Esophagus squamous epithelium (tissue), 5 donors: ENCODE results near the gene CLTA. TPM values are rescaled to one million over a fixed set of nuclear protein-coding genes. Genes with fewer than 3 reads are reported as not detected.

Experiments
- DNase-seq: peaks from one replicate; lab custom pipeline; 2025; lab: John Stamatoyannopoulos, UW
- H3K27ac ChIP-seq, 4 donors: fragments of 200-600 bp; sonication (generic); one replicate each; pipeline ENCODE4 v1.5.1; 2016 to 2019; ENCODE audit warnings: mild to moderate bottlenecking in 1 of 4
- H3K27me3 ChIP-seq, 4 donors: fragments of 200-600 bp; sonication (generic); 1 replicate in 3 of 4; 2 replicates in 1 of 4; pipeline versions ENCODE4 v1.5.1 to v1.6.0; 2017 to 2021; ENCODE audit warnings: antibody characterized with exemption in 1 of 4
- H3K36me3 ChIP-seq, 3 donors: fragments of 200-600 bp; sonication (generic); one replicate each; pipeline ENCODE4 v1.5.1; 2016 to 2019
- H3K4me1 ChIP-seq, 3 donors: fragments of 200-600 bp; sonication (generic); one replicate each; pipeline ENCODE4 v1.5.1; 2017 to 2019
- H3K4me3 ChIP-seq, 4 donors: fragments of 200-600 bp; sonication (generic); 1 replicate in 3 of 4; 2 replicates in 1 of 4; pipeline ENCODE4 v1.5.1; 2016 to 2019; ENCODE audit warnings: mild to moderate bottlenecking in 2 of 4, moderate library complexity in 1 of 4
- H3K9me3 ChIP-seq, 3 donors: fragments of 200-600 bp; sonication (generic); one replicate each; pipeline ENCODE4 v1.5.1; 2016 to 2019
- CTCF ChIP-seq, 6 experiments: fragments of 450-650 bp in 4 of 6; fragments of 200-600 bp in 2 of 6; sonication (generic) in 2 of 6; IDR thresholded peaks; one replicate each; pipeline ENCODE4 v1.5.1; 2016 to 2019; ENCODE audit warnings: antibody characterized with exemption in 6 of 6, mild to moderate bottlenecking in 4 of 6, moderate library complexity in 4 of 6
- POLR2A ChIP-seq, 4 donors: fragments of 450-650 bp; IDR thresholded peaks; one replicate each; pipeline ENCODE4 v1.6.1; 2017; ENCODE audit warnings: antibody characterized with exemption in 4 of 4, mild to moderate bottlenecking in 4 of 4, moderate library complexity in 3 of 4
- WGBS, 2 donors: methylation state at CpG; one replicate each; pipeline ENCODE4 v1.1.5; 2018; 5-methylcytosine and 5-hydroxymethylcytosine counted together
- intact Hi-C: fragments of 100-400 bp; cut with DNase I; formaldehyde crosslinking; loops from one replicate; pipeline ENCODE4 v1.15.0; 2022
- total RNA-seq, 4 donors: library from RNA; depleted of rRNA; stranded (reverse); fragments of >200 nt; gene quantifications; one replicate each; pipeline ENCODE4 v1.1.0, GENCODE V29; 2016
- donor health status: DM: yes; HTN: yes; CAD: no.

Gene CLTA
- total RNA-seq, 4 donors from 2014 or later: 165 to 215 (median 167) TPM

DNA sequence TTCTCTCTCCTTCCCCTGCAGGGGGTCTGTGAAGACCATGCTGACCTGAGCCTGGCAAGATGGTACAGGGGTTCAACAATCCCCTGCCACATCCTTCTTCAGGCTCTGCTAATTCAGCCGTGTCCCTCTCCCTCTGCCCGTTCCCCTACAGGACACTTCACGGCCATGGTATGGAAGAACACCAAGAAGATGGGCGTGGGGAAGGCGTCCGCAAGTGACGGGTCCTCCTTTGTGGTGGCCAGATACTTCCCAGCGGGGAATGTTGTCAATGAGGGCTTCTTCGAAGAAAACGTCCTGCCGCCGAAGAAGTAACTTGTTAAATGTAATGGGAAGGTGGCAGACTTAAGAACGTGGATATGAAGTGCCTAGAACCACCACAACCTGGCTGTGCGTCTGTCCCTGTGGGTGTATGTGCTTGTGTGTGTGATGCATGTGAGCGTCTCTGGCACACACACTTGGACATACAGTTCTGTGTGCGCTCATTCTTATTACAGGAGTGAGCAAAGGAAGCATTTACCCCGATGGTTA is 28.4 kb upstream of the CLTA start:
- Histone ChIP-seq H3K9me3 (no peaks in the 10 kb centered on the region), H3K27ac (peak overlapping the region in 2 of 4 donors; percentile 74 to 80), H3K4me1 (peaks cover 12 to 72% (median 28%) of the 10 kb centered on the region in 3 donors), H3K4me3 (no peak overlapping the region), H3K27me3 (peaks cover 0 to 11% (median 0%) of the 10 kb centered on the region in 4 donors), H3K36me3 (no peaks in the 10 kb centered on the region)
- WGBS, 2 donors: 85 to 94% methylated on average over 12 to 15 of the region's 17 CpGs
- intact Hi-C loops: no loop called here
- DNase-seq: no peak
- no peak for TF ChIP-seq POLR2A (IDR thresholded peaks at IDR 0.05)
- TF ChIP-seq CTCF (IDR thresholded peaks at IDR 0.05): no peak

DNA sequence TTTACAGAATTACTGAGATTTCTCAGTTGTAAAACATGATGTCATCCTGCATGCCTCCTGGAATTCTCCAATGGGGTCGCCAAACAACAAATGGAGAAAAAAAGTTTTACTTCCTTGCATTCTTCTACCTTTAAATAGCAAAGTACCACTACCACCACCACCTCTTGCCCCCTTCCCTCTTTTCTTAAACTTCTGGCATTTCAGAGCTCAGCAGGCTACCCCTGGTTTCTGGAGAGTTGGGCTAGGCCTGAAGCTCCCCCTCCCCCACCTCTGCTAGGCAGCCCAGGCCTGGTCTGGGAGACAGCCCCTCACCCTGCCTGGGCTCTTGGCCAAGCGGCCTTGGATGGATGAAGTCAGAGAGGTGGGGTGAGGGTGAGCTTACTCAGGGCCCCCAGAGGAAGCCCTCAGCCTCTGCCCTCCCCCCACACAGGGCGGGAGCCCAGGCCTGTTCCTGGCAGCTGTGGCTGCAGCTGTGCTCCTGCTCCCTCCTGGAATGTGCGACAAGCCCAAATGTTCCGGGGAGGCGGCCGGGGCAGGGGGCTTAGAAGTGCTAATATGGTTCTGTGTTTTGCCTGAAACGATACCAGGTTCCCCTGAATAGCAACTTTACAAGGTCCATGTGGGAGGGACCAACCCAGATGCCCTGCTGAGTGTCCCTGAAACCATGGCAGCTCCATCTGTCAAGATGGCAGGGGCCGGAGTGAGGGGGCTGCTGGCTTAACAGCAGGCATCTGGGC is 27.5 kb upstream of the CLTA start:
- Histone ChIP-seq H3K9me3 (no peaks in the 10 kb centered on the region), H3K36me3 (no peaks in the 10 kb centered on the region), H3K4me1 (peaks cover 12 to 66% (median 28%) of the 10 kb centered on the region in 3 donors), H3K4me3 (no peak overlapping the region), H3K27me3 (peaks cover 0 to 11% (median 0%) of the 10 kb centered on the region in 4 donors), H3K27ac (peak overlapping the region; percentile 39 to 88 (median 77))
- TF ChIP-seq CTCF (IDR thresholded peaks at IDR 0.05): no peak
- TF ChIP-seq POLR2A (IDR thresholded peaks at IDR 0.05): no peak
- WGBS, 2 donors: 31 to 50% methylated on average over 4 to 6 of the region's 9 CpGs
- intact Hi-C loops: no loop called here
- DNase-seq: no peak

DNA sequence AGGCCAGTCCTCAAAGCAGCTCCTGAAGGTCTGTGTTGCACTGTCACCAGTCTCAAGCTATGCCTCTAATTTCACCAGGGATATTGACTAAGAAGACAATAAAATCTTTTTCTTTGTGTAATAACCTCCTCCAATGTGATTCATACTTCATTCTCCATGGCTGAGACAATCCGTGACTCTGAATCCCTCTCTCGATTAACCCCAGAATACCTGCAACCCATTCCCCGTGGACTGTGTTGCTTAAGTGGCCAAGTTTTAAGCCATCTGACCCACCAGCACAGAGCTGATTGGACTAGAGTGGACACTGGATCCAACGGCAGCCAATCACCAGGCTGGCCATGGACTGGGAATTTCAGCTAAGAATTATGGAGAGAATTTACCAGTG is 26.9 kb upstream of the CLTA start:
- DNase-seq: no peak
- peaks cover 9 to 61% (median 28%) of the 10 kb centered on the region in 3 donors for H3K4me1 ChIP-seq
- no peak for TF ChIP-seq CTCF (IDR thresholded peaks at IDR 0.05)
- TF ChIP-seq POLR2A (IDR thresholded peaks at IDR 0.05): no peak

GRCh38 chr9:36164372-36164771 is 26.3 kb upstream of the CLTA start:
- no peak for DNase-seq
- no peak for TF ChIP-seq CTCF (IDR thresholded peaks at IDR 0.05)
- TF ChIP-seq POLR2A (IDR thresholded peaks at IDR 0.05): no peak
- intact Hi-C loops: no loop called here
- no peaks in the 10 kb centered on the region for H3K9me3 ChIP-seq
- H3K36me3 ChIP-seq: no peaks in the 10 kb centered on the region
- no peak overlapping the region for H3K4me3 ChIP-seq
- peak overlapping the region in 3 of 4 donors; percentile 53 to 80 (median 74) for H3K27ac ChIP-seq
- H3K27me3 ChIP-seq: peaks cover 0 to 11% (median 0%) of the 10 kb centered on the region in 4 donors
- 74 to 81% methylated on average over 6 of the region's 6 CpGs for WGBS, 2 donors
- peaks cover 7 to 55% (median 25%) of the 10 kb centered on the region in 3 donors for H3K4me1 ChIP-seq

More for the DNA sequence above, 26.9 kb upstream of the CLTA start:
- H3K27ac ChIP-seq: peak overlapping the region; percentile 39 to 88 (median 77)
- H3K27me3 ChIP-seq: peaks cover 0 to 11% (median 0%) of the 10 kb centered on the region in 4 donors
- H3K9me3 ChIP-seq: no peaks in the 10 kb centered on the region
- intact Hi-C loops: no loop called here
- H3K36me3 ChIP-seq: no peaks in the 10 kb centered on the region
- WGBS, 2 donors: 45 to 56% methylated on average over 3 to 4 of the region's 4 CpGs
- no peak overlapping the region for H3K4me3 ChIP-seq

DNA sequence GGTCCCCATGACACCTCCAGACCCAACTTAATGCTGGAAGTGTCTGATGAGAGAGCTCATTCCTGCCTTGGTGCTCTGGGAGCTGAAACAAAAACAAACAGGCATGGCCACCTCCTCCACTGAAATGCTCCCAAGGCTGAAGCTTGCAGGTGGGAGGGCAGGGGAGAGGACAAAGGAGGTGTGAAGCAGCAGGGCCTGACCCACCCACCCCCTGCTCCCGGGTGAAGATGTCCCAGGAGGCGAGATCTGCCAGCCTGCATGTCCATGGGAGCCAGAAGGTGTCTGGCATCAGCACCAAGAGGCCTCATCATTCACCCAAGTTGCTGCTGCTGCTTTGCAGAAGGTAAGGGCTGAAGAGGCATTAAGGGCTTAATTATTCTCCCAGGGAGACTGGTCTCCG is 25.7 kb upstream of the CLTA start:
- H3K27ac ChIP-seq: peak overlapping the region in 3 of 4 donors; percentile 53 to 80 (median 74)
- intact Hi-C loops: no loop called here
- DNase-seq: no peak
- 63 to 70% methylated on average over 1 to 2 of the region's 3 CpGs for WGBS, 2 donors
- H3K9me3 ChIP-seq: no peaks in the 10 kb centered on the region
- no peaks in the 10 kb centered on the region for H3K36me3 ChIP-seq
- H3K27me3 ChIP-seq: peaks cover 0 to 11% (median 0%) of the 10 kb centered on the region in 4 donors
- peaks cover 7 to 49% (median 20%) of the 10 kb centered on the region in 3 donors for H3K4me1 ChIP-seq
- no peak for TF ChIP-seq POLR2A (IDR thresholded peaks at IDR 0.05)
- no peak for TF ChIP-seq CTCF (IDR thresholded peaks at IDR 0.05)
- no peak overlapping the region for H3K4me3 ChIP-seq
